ENCODE results near the gene GPR87. TPM values are rescaled to one million over a fixed set of nuclear protein-coding genes. Genes with fewer than 3 reads are reported as not detected.
A peak's percentile ranks its signal among the peaks of the same experiment; 100 is the strongest.

The GPR87 gene
- total RNA-seq, 1 donor from 2014 or later: 16.7 TPM

GRCh38 chr3:151307583-151308488, 8.8 kb downstream of the GPR87 start:
- DNase-seq (ENCODE audit: low read depth): no peak
- H3K27me3 ChIP-seq (ENCODE audit: control insufficient read depth, insufficient read depth, low read length): no peaks in the 10 kb centered on the region
- no peak for TF ChIP-seq CTCF (IDR thresholded peaks at IDR 0.05; ENCODE audit: insufficient read depth, low read length, poor library complexity, severe bottlenecking)
- no peaks in the 10 kb centered on the region for H3K36me3 ChIP-seq (ENCODE audit: control insufficient read depth, insufficient read depth, low read length)
- H3K4me3 ChIP-seq (ENCODE audit: low read depth, low read length): no peak overlapping the region

GRCh38 chr3:151307131-151307530, 9.5 kb downstream of the GPR87 start:
- no peak for TF ChIP-seq CTCF (IDR thresholded peaks at IDR 0.05; ENCODE audit: insufficient read depth, low read length, poor library complexity, severe bottlenecking)
- Histone ChIP-seq H3K36me3 (ENCODE audit: control insufficient read depth, insufficient read depth, low read length) (no peaks in the 10 kb centered on the region), H3K27me3 (ENCODE audit: control insufficient read depth, insufficient read depth, low read length) (no peaks in the 10 kb centered on the region), H3K4me3 (ENCODE audit: low read depth, low read length) (no peak overlapping the region)
- no peak for DNase-seq (ENCODE audit: low read depth)

DNA sequence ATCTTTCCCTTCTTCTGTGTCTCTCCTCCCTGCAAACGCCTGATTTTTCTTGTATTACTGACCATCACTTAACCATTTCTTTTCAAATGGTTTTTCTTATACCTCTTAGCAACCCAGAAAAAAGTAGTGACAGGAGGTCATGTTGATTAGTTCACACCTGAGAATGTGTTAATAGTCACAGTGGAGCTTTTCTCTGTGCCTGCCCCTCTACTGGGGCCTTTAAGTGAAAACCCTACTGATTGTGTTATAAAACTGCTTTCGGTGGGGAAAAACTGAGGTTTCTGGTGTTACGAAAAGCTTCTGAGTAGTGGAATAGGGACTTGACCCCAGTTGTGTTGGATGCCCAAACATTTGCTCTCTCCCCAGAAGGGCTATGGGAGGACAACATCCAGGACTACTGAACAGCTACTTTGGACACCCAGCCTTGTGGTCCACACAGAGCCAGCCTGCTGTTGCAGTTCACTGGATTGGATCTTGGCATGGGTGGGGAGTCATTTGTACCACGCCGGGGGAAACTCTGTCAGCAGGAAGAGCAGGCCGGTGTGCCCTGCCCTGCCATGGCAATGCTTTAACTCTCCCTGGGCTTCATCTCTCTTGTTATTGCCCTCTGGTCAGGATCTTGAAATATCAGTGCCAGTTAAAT, 10.3 kb downstream of the GPR87 start:
- H3K27me3 ChIP-seq (ENCODE audit: control insufficient read depth, insufficient read depth, low read length): no peaks in the 10 kb centered on the region
- no peak for DNase-seq (ENCODE audit: low read depth)
- no peaks in the 10 kb centered on the region for H3K36me3 ChIP-seq (ENCODE audit: control insufficient read depth, insufficient read depth, low read length)
- TF ChIP-seq CTCF (IDR thresholded peaks at IDR 0.05; ENCODE audit: insufficient read depth, low read length, poor library complexity, severe bottlenecking): no peak
- H3K4me3 ChIP-seq (ENCODE audit: low read depth, low read length): no peak overlapping the region

GRCh38 chr3:151305775-151306151, 10.9 kb downstream of the GPR87 start:
- Histone ChIP-seq H3K27me3 (ENCODE audit: control insufficient read depth, insufficient read depth, low read length) (no peaks in the 10 kb centered on the region), H3K4me3 (ENCODE audit: low read depth, low read length) (no peak overlapping the region), H3K36me3 (ENCODE audit: control insufficient read depth, insufficient read depth, low read length) (no peaks in the 10 kb centered on the region)
- TF ChIP-seq CTCF (IDR thresholded peaks at IDR 0.05; ENCODE audit: insufficient read depth, low read length, poor library complexity, severe bottlenecking): no peak
- DNase-seq (ENCODE audit: low read depth): no peak

DNA sequence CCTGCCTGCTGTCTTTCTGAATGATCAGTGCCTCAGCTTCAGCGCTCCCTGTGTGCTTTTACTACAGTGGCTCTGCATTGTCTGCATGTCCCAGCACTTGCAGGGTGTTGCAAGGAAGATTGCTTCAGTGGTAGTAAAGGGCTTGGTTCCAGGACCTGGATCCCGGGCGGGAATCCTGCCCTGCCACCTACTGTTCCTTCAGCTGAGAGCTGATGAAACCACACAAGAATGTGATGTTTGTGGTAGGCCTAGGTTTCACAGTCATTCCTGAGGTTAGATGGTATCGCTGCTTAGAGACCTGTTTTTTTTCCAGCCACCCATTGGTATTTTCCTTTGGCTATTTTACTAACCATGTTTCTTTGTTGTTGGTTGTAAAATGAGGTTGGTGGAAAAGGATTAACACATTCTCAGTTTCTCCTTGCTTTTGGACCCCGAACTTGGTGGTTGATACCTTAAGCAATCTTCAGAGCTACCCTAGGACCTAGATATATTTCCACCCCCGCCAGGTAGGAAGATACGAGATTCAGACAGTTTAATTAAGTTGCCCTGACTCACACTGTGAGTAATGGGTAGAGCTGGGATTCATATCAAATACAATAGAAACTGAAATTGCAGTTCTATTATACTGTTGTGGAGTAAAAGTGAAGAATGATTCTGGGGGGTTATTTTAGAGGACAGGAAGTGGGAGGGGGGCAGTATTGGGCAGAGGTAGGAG, 11.4 kb downstream of the GPR87 start:
- peak; percentile 54 for TF ChIP-seq CTCF (IDR thresholded peaks at IDR 0.05; ENCODE audit: insufficient read depth, low read length, poor library complexity, severe bottlenecking)
- Histone ChIP-seq H3K4me3 (ENCODE audit: low read depth, low read length) (no peak overlapping the region), H3K27me3 (ENCODE audit: control insufficient read depth, insufficient read depth, low read length) (no peaks in the 10 kb centered on the region), H3K36me3 (ENCODE audit: control insufficient read depth, insufficient read depth, low read length) (no peaks in the 10 kb centered on the region)
- DNase-seq (ENCODE audit: low read depth): peak; percentile 97

All from kidney epithelial cell (primary cell).